HL-60 (cell line): ENCODE results near the gene DUOX2.

Experiments used
- CTCF ChIP-seq: IDR thresholded peaks from one replicate; pipeline ENCODE4 v1.5.1; 2011; ENCODE audit warnings: low read length, control low read depth, inconsistent platforms; ENCODE audit not compliant: insufficient read depth
- GABPA ChIP-seq: IDR thresholded peaks from 2 replicates; pipeline ENCODE4 v1.6.1; 2012; ENCODE audit warnings: low read depth
- POLR2AphosphoS5 ChIP-seq: IDR thresholded peaks from 2 replicates; pipeline ENCODE4 v1.6.1; 2012; ENCODE audit warnings: low read depth
- REST ChIP-seq: IDR thresholded peaks from 2 replicates; pipeline ENCODE4 v1.6.1; 2012; ENCODE audit warnings: low read depth; ENCODE audit not compliant: insufficient replicate concordance
- SPI1 ChIP-seq: IDR thresholded peaks from 2 replicates; pipeline ENCODE4 v1.6.1; 2012; ENCODE audit warnings: low read depth, mild to moderate bottlenecking, borderline replicate concordance

- TF ChIP-seq CTCF (no peak), GABPA (no peak), POLR2AphosphoS5 (no peak), REST (no peak), SPI1 (no peak)
Measured at GRCh38 chr15:45107941-45108630, 5.9 kb downstream of the DUOX2 start.
